Measurements from ENCODE around the gene SRL.

SRL gene

GRCh38 chr16:4176906-4177417, 64.9 kb downstream of the SRL start:
- no peak overlapping the region for H3K4me3 ChIP-seq (ENCODE audit: low read depth, low read length)
- no peak for TF ChIP-seq CTCF (IDR thresholded peaks at IDR 0.05; ENCODE audit: low read depth, low read length)

- no peak for TF ChIP-seq CTCF (IDR thresholded peaks at IDR 0.05; ENCODE audit: low read depth, low read length)
- no peak overlapping the region for H3K4me3 ChIP-seq (ENCODE audit: low read depth, low read length)
Measured at GRCh38 chr16:4175849-4176248, 66.0 kb downstream of the SRL start.

GRCh38 chr16:4172070-4172469, 69.8 kb downstream of the SRL start:
- no peak for TF ChIP-seq CTCF (IDR thresholded peaks at IDR 0.05; ENCODE audit: low read depth, low read length)
- H3K4me3 ChIP-seq (ENCODE audit: low read depth, low read length) = no peak overlapping the region

- H3K4me3 ChIP-seq (ENCODE audit: low read depth, low read length) = no peak overlapping the region
- TF ChIP-seq CTCF (IDR thresholded peaks at IDR 0.05; ENCODE audit: low read depth, low read length) = no peak
Measured at GRCh38 chr16:4169415-4169814, 72.5 kb downstream of the SRL start.

GRCh38 chr16:4166821-4167220, 75.1 kb downstream of the SRL start:
- no peak for TF ChIP-seq CTCF (IDR thresholded peaks at IDR 0.05; ENCODE audit: low read depth, low read length)
- no peak overlapping the region for H3K4me3 ChIP-seq (ENCODE audit: low read depth, low read length)

- no peak for TF ChIP-seq CTCF (IDR thresholded peaks at IDR 0.05; ENCODE audit: low read depth, low read length)
- no peak overlapping the region for H3K4me3 ChIP-seq (ENCODE audit: low read depth, low read length)
Measured at GRCh38 chr16:4160658-4161430, 81.0 kb downstream of the SRL start.

- TF ChIP-seq CTCF (IDR thresholded peaks at IDR 0.05; ENCODE audit: low read depth, low read length) = no peak
- H3K4me3 ChIP-seq (ENCODE audit: low read depth, low read length) = no peak overlapping the region
Measured at GRCh38 chr16:4159726-4160125, 82.2 kb downstream of the SRL start.
